ENCODE measurements around the gene PSORS1C2.

- TF ChIP-seq POLR2A (IDR thresholded peaks at IDR 0.05) (no peak), CTCF (IDR thresholded peaks at IDR 0.05) (no peak)
These were observed 48.9 kb upstream of the PSORS1C2 start for GRCh38 chr6:31187780-31188194.
